GM19397 (cell line): ENCODE measurements around the gene NOXA1.
A peak's percentile ranks its signal among the peaks of the same experiment; 100 is the strongest.
"Not testable (repeated sequence)": the region's sequence is repeated elsewhere in the genome, so short reads cannot be mapped to it uniquely, and the experiment has no call there.

Experiments
- ATAC-seq: cut with Tn5 transposase; IDR thresholded peaks from one replicate; pipeline ENCODE4 v1.9.1; 2021; ENCODE audit warnings: mild to moderate bottlenecking, moderate library complexity; ENCODE audit not compliant: unreplicated experiment

NOXA1 gene

GRCh38 chr9:137422604-137423513 is at the start of gene NOXA1, which contains the start of gene EXD3:
Gene NOXA1 (plus strand): TSS chr9:137423393. CDS start chr9:137423530, 137 bp downstream.
Gene EXD3 (minus strand): TSS chr9:137423162. CDS start chr9:137395357, 27,805 bp downstream.
- peak; percentile 89 for ATAC-seq

GRCh38 chr9:137373611-137373980 is 49.6 kb upstream of the NOXA1 start:
- ATAC-seq = no peak

- ATAC-seq = no peak
Observed at GRCh38 chr9:137374131-137374845, 48.9 kb upstream of the NOXA1 start.

- ATAC-seq = no peak
Observed at GRCh38 chr9:137375321-137376058, 47.7 kb upstream of the NOXA1 start.

GRCh38 chr9:137376386-137376785 is 46.8 kb upstream of the NOXA1 start:
- no peak for ATAC-seq

- not testable (repeated sequence) for ATAC-seq
Observed at GRCh38 chr9:137378688-137379410, 44.3 kb upstream of the NOXA1 start.

GRCh38 chr9:137379761-137380161 is 43.4 kb upstream of the NOXA1 start:
- ATAC-seq = no peak

GRCh38 chr9:137380171-137380570 is 43.0 kb upstream of the NOXA1 start:
- ATAC-seq = no peak

GRCh38 chr9:137380606-137381005 is 42.6 kb upstream of the NOXA1 start:
- ATAC-seq = no peak

- no peak for ATAC-seq
Observed at GRCh38 chr9:137381501-137382443, 41.4 kb upstream of the NOXA1 start.

GRCh38 chr9:137382444-137383080 is 40.6 kb upstream of the NOXA1 start:
- no peak for ATAC-seq

- ATAC-seq = no peak
Observed at GRCh38 chr9:137383081-137383783, 40.0 kb upstream of the NOXA1 start.

- no peak for ATAC-seq
Observed at GRCh38 chr9:137383784-137384756, 39.1 kb upstream of the NOXA1 start.

GRCh38 chr9:137385061-137385655 is 38.0 kb upstream of the NOXA1 start:
- ATAC-seq = no peak

GRCh38 chr9:137386507-137387113 is 36.6 kb upstream of the NOXA1 start:
- ATAC-seq = not testable (repeated sequence)

- no peak for ATAC-seq
Observed at GRCh38 chr9:137387114-137387890, 35.9 kb upstream of the NOXA1 start.
